ENCODE measurements around the gene PAQR5.

Gene PAQR5

DNA sequence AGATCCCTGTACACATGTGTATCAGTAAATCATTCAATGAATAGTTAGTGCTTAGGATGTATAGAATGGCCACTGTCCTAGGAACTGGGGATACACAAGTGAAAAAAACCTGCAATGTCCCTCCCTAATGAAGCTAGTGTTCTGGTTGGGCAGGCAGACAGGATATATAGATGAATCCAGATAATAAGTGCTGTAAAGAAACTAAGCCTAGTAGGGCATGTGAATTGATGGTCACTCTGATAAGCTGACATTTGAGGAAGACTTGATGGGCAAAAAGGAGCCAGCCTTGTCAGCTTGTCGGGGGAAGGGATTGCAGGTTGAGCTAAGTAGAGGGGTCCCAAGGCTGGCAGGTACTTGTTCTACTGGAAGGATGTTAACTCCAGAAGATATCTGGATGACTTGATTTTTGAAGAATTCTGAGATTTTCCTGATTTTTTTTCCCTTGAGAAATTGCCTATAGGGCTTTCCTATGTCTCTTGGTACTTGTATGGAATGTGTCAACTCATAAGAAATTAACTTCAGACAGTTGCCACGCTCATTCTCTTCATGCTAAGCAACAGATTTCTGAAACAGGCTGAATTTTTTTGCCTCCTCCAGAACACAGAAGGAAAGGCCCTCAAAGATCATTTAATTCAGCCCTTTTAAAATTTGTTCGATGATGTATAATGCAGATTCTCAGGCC is 109.1 kb downstream of the PAQR5 start:
- Histone ChIP-seq H3K27me3 (ENCODE audit: control insufficient read depth, insufficient read depth, low read length) (peaks cover 14% of the 10 kb centered on the region), H3K4me1 (ENCODE audit: control insufficient read depth, insufficient read depth, low read length) (no peaks in the 10 kb centered on the region), H3K4me3 (ENCODE audit: low read length) (no peak overlapping the region), H3K36me3 (ENCODE audit: control insufficient read depth, insufficient read depth, low read length) (no peaks in the 10 kb centered on the region), H3K9me3 (ENCODE audit: control insufficient read depth, low read length) (no peaks in the 10 kb centered on the region), H3K9ac (ENCODE audit: low read length) (no peak overlapping the region)

DNA sequence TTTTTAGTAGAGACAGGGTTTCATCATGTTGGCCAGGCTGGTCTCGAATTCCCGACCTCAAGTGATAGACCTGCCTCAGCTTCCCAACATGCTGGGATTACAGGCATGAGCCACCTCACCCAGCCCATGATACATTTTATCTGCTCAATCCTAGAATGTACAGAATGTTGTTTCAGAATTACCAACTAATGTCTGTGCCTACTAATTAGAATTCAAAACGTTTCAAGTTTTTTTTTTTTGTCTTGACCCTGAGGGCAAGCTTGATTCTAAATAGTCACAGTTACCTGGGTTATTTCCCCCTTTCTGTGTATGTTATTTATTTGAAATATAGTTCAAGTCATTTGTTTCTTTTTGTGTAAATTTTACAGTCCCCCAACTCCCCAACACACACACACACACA is 110.1 kb downstream of the PAQR5 start:
- Histone ChIP-seq H3K27me3 (ENCODE audit: control insufficient read depth, insufficient read depth, low read length) (peaks cover 14% of the 10 kb centered on the region), H3K4me3 (ENCODE audit: low read length) (no peak overlapping the region), H3K4me1 (ENCODE audit: control insufficient read depth, insufficient read depth, low read length) (no peaks in the 10 kb centered on the region), H3K9ac (ENCODE audit: low read length) (no peak overlapping the region), H3K9me3 (ENCODE audit: control insufficient read depth, low read length) (no peaks in the 10 kb centered on the region), H3K36me3 (ENCODE audit: control insufficient read depth, insufficient read depth, low read length) (no peaks in the 10 kb centered on the region)

DNA sequence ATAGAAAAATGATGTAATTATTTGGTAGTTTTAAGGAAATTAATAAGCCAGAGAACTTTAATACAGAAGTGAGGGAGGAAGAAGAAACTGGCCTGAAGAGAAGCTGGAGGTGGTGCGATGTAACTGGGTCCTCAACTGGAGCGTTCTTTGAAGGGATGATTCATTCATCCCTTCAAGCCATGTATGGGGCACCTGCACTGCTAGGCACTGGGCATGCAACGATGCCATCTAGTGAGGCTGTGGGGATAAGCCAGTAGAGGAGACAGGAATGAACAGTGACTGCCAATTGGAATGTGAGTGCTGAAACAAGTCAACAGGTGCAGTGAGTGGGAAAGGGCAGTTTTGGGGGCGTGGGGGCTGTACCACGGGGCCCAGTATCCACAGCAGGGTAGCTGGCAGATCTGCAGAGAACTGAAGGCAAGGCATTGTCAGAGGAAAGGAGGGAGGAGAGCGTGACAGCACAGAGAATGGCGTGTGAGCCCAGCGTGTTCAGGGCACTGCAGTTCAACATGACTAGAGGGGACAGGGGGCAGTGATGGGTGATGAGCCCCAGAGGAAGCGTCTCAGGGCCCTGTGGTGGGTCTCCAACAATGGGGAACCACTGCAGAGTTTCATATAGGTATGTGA is 111.6 kb downstream of the PAQR5 start:
- no peaks in the 10 kb centered on the region for H3K9me3 ChIP-seq (ENCODE audit: control insufficient read depth, low read length)
- no peak overlapping the region for H3K9ac ChIP-seq (ENCODE audit: low read length)
- no peaks in the 10 kb centered on the region for H3K4me1 ChIP-seq (ENCODE audit: control insufficient read depth, insufficient read depth, low read length)
- peaks cover 14% of the 10 kb centered on the region for H3K27me3 ChIP-seq (ENCODE audit: control insufficient read depth, insufficient read depth, low read length)
- H3K4me3 ChIP-seq (ENCODE audit: low read length) = no peak overlapping the region
- H3K36me3 ChIP-seq (ENCODE audit: control insufficient read depth, insufficient read depth, low read length) = no peaks in the 10 kb centered on the region

DNA sequence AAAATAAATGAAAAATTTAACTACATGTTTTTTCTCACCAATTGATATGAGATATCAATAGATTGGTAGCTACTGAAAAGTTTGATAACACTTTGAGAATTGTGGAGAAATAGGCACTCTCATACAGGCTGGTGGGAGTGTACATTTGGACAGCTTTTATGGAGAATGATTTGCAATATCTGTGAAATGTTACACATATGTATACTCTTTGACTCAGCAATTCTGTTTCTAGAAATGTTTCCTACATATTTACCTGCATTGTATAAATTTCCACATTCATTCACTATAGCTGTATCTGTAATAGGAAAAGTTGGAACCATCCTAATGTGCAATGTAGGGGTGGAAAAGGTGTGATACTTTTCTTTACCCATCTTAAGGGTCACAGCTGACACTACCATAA is 113.6 kb downstream of the PAQR5 start:
- H3K9ac ChIP-seq (ENCODE audit: low read length) = no peak overlapping the region
- H3K9me3 ChIP-seq (ENCODE audit: control insufficient read depth, low read length) = no peaks in the 10 kb centered on the region
- H3K4me3 ChIP-seq (ENCODE audit: low read length) = no peak overlapping the region
- no peaks in the 10 kb centered on the region for H3K4me1 ChIP-seq (ENCODE audit: control insufficient read depth, insufficient read depth, low read length)
- H3K36me3 ChIP-seq (ENCODE audit: control insufficient read depth, insufficient read depth, low read length) = no peaks in the 10 kb centered on the region
- peaks cover 14% of the 10 kb centered on the region for H3K27me3 ChIP-seq (ENCODE audit: control insufficient read depth, insufficient read depth, low read length)

DNA sequence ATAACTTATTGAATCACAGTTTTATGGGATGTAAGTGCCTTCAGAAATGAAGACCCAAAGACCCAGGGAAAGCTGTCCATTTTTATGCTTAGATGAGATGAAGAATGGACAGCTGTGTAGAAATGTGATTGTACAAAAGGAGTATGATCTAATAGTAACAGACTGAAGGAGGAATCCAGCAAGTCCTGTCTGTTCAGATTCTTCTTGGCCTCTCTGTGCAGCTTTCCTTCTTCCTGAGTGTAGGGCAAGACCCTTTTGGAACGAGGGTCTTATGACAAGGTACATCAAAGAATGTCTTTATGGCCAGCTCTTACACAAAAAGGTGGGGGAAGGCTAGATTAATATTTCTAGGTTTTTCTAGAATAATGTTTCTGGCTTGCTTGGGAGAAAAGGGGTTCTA is 114.0 kb downstream of the PAQR5 start:
- Histone ChIP-seq H3K9me3 (ENCODE audit: control insufficient read depth, low read length) (no peaks in the 10 kb centered on the region), H3K4me3 (ENCODE audit: low read length) (no peak overlapping the region), H3K9ac (ENCODE audit: low read length) (no peak overlapping the region), H3K27me3 (ENCODE audit: control insufficient read depth, insufficient read depth, low read length) (peaks cover 14% of the 10 kb centered on the region), H3K4me1 (ENCODE audit: control insufficient read depth, insufficient read depth, low read length) (no peaks in the 10 kb centered on the region), H3K36me3 (ENCODE audit: control insufficient read depth, insufficient read depth, low read length) (no peaks in the 10 kb centered on the region)

DNA sequence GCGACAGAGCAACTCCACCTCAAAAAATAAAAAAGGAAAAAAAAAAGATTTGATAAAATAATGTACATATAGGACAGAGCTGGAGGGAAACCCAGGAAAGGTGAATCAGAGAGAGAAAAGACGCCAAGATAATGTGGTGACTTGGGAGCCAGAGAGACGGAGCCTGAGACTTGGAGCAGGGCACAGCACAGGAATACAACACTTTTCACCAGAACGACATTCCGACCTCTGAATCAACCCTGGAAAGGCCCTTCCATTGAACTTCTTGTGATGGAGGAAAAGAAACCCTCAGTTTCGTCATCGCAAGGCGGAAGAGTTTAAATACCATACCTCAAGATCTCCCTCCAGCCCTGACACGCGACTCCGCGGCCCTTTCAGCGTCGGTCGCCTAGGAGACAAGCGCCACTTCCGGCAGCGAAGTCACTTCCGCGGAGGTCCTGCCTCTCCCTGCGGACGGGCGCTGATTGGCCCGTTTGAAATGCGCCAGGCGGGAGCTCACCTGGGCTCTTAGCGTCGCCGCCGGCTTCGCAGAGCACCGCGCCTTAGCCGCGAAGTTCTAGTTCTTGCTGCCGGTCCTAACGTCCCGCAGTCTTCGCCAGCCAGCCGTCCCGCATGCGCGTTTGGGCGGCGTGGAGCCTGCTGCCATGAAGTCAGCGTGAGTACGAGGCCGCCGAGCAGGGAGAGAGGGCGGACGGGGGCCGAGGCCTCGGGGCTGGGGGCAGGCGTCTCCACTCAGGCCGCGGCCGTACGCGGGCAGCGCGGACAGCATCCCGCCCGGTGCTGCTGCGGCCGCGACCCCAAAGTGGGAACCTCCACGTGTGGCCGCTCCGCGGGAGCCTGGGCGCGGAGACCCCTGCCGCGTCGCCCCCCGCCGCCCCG is 115.3 kb downstream of the PAQR5 start, which contains the start of gene KIF23:
KIF23 (plus strand) TSS at position 528 of the 879 bp plus-strand sequence; CDS start at position 645, 117 bp downstream.
- no peaks in the 10 kb centered on the region for H3K9me3 ChIP-seq (ENCODE audit: control insufficient read depth, low read length)
- H3K4me3 ChIP-seq (ENCODE audit: low read length) = peak within 1 kb of the TSS; percentile 55
- no peaks in the 10 kb centered on the region for H3K4me1 ChIP-seq (ENCODE audit: control insufficient read depth, insufficient read depth, low read length)
- no peaks in the 10 kb centered on the region for H3K36me3 ChIP-seq (ENCODE audit: control insufficient read depth, insufficient read depth, low read length)
- H3K9ac ChIP-seq (ENCODE audit: low read length) = peak within 1 kb of the TSS; percentile 60
- H3K27me3 ChIP-seq (ENCODE audit: control insufficient read depth, insufficient read depth, low read length) = peaks cover 14% of the 10 kb centered on the region

DNA sequence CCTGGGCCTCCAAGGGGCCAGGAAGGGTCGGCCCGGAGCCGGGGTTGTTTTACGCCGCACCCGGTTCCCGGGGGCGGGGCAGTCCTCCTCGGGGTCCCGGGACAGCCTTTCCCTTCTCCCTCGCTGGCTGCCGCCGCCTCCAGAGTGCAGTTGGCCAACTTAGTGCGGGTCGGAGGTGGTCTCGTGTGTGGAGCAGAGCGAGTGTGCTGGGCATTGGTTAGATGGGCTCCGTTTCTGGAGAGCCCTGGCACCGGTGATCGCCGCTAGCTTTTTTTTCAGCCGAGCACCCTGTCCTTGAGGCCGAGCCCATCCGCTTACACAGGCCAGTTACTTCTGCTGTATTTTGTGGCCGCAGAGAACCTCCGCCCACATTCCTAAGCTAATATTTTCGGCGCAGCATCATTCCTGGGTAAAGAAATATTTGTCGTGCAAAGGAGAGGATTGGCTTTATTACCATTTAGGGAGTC is 116.0 kb downstream of the PAQR5 start:
- Histone ChIP-seq H3K9me3 (ENCODE audit: control insufficient read depth, low read length) (no peaks in the 10 kb centered on the region), H3K4me3 (ENCODE audit: low read length) (peak overlapping the region; percentile 25), H3K4me1 (ENCODE audit: control insufficient read depth, insufficient read depth, low read length) (no peaks in the 10 kb centered on the region), H3K27me3 (ENCODE audit: control insufficient read depth, insufficient read depth, low read length) (peaks cover 14% of the 10 kb centered on the region), H3K9ac (ENCODE audit: low read length) (peak overlapping the region; percentile 60), H3K36me3 (ENCODE audit: control insufficient read depth, insufficient read depth, low read length) (no peaks in the 10 kb centered on the region)

DNA sequence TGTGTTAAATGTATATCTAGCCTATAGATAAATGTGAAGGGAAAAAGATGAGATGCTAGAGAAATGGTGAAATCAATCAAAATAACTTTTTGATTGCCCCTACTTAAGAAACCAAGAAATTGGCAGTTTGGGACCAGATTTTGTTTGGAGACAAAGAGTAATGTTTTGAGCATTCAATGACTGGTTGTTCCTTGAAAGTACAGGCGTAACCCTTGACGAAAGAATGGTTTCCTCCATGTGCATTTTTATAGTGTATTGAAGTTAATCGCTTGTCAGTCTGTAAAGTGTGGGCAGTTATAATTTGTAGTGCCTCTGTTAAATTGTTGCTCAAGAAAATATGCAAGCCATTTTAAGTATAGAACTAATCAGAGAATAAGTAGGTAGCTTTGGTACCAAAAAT is 116.7 kb downstream of the PAQR5 start:
- H3K4me1 ChIP-seq (ENCODE audit: control insufficient read depth, insufficient read depth, low read length) = no peaks in the 10 kb centered on the region
- no peak overlapping the region for H3K9ac ChIP-seq (ENCODE audit: low read length)
- no peaks in the 10 kb centered on the region for H3K36me3 ChIP-seq (ENCODE audit: control insufficient read depth, insufficient read depth, low read length)
- no peaks in the 10 kb centered on the region for H3K9me3 ChIP-seq (ENCODE audit: control insufficient read depth, low read length)
- peaks cover 13% of the 10 kb centered on the region for H3K27me3 ChIP-seq (ENCODE audit: control insufficient read depth, insufficient read depth, low read length)
- no peak overlapping the region for H3K4me3 ChIP-seq (ENCODE audit: low read length)

DNA sequence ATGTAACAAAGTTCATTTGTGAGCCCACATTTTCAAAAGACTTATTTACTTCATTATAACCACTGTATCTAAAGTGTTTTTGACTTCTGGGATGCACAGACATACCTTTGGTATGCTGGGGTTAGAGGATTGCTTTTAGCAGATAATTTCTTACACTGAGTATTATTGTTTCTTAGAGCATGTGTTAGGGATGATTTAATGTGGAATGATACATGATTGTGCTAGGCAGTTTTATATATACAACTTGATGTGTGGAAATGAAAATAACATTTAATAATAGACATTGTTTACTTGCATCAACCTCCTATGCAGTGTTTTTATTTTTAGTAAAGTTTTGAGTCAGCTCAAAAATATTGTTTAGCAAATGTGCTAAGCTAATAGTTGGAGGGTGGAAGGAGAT is 118.9 kb downstream of the PAQR5 start:
- H3K27me3 ChIP-seq (ENCODE audit: control insufficient read depth, insufficient read depth, low read length) = peaks cover 16% of the 10 kb centered on the region
- no peak overlapping the region for H3K9ac ChIP-seq (ENCODE audit: low read length)
- no peaks in the 10 kb centered on the region for H3K4me1 ChIP-seq (ENCODE audit: control insufficient read depth, insufficient read depth, low read length)
- no peaks in the 10 kb centered on the region for H3K9me3 ChIP-seq (ENCODE audit: control insufficient read depth, low read length)
- no peaks in the 10 kb centered on the region for H3K36me3 ChIP-seq (ENCODE audit: control insufficient read depth, insufficient read depth, low read length)
- no peak overlapping the region for H3K4me3 ChIP-seq (ENCODE audit: low read length)

DNA sequence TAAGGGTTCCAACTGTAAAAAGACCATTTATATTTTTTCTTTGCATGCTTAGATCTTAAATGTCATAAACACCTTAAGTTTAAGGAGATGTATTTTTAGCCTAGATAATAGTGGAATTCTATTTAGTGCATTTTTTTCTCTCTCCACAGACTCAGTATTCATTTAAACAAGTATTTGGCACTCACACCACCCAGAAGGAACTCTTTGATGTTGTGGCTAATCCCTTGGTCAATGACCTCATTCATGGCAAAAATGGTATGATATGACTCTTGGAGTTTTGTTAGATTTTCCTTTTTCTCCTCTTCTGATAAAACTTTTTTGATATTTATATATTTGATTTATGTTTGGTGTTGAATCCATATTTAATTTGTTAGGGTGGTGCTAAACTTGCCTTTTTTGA is 122.8 kb downstream of the PAQR5 start:
- Histone ChIP-seq H3K4me3 (ENCODE audit: low read length) (no peak overlapping the region), H3K36me3 (ENCODE audit: control insufficient read depth, insufficient read depth, low read length) (no peaks in the 10 kb centered on the region), H3K27me3 (ENCODE audit: control insufficient read depth, insufficient read depth, low read length) (peaks cover 23% of the 10 kb centered on the region), H3K9ac (ENCODE audit: low read length) (no peak overlapping the region), H3K4me1 (ENCODE audit: control insufficient read depth, insufficient read depth, low read length) (peaks cover 4% of the 10 kb centered on the region), H3K9me3 (ENCODE audit: control insufficient read depth, low read length) (no peaks in the 10 kb centered on the region)

DNA sequence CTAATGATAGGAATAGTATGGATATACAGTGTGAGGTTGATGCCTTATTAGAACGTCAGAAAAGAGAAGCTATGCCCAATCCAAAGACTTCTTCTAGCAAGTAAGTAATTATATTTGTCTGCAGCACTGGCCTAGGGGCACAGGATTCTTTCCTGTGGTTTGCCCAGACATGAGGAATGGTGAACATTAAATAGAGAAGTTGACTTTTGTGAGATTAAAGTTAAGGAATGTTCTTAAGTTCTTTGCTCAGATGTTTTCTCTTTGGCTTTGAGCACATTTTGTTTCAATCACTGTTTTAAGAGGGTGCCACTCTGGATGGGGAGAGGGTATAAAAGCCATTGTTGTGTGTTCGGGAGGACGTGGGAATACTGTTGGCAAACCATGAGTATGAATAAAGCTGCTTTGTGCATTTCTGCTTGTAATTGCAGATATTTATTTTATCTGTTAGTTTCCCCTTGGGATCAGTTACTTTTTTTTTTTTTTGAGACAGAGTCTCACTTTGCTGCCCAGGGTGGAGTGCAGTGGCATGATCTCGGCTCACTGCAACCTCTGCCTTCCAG is 123.7 kb downstream of the PAQR5 start:
- Histone ChIP-seq H3K4me3 (ENCODE audit: low read length) (no peak overlapping the region), H3K36me3 (ENCODE audit: control insufficient read depth, insufficient read depth, low read length) (no peaks in the 10 kb centered on the region), H3K27me3 (ENCODE audit: control insufficient read depth, insufficient read depth, low read length) (peaks cover 24% of the 10 kb centered on the region), H3K4me1 (ENCODE audit: control insufficient read depth, insufficient read depth, low read length) (peaks cover 4% of the 10 kb centered on the region), H3K9me3 (ENCODE audit: control insufficient read depth, low read length) (no peaks in the 10 kb centered on the region), H3K9ac (ENCODE audit: low read length) (no peak overlapping the region)

DNA sequence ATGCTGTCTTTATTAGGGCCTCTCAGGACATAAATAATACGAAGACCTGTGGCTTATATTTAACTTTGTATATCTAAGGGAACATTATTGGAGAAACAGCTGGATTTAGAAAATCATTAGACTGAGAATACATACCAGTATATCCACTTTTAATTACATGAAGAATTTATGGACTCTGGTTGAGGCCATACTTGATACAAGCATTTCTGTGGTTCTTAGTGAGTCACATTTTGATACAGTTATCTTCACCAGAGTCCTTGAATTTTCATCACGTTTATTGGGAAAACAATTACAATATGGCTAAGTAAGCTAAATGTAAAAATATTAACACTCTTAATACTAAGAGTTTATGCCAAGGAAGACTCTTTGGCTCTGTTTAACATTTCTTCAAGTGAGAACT is 125.3 kb downstream of the PAQR5 start:
- Histone ChIP-seq H3K27me3 (ENCODE audit: control insufficient read depth, insufficient read depth, low read length) (peaks cover 24% of the 10 kb centered on the region), H3K9me3 (ENCODE audit: control insufficient read depth, low read length) (no peaks in the 10 kb centered on the region), H3K4me3 (ENCODE audit: low read length) (no peak overlapping the region), H3K9ac (ENCODE audit: low read length) (no peak overlapping the region), H3K36me3 (ENCODE audit: control insufficient read depth, insufficient read depth, low read length) (no peaks in the 10 kb centered on the region), H3K4me1 (ENCODE audit: control insufficient read depth, insufficient read depth, low read length) (peaks cover 4% of the 10 kb centered on the region)

Data from mucosa of stomach (tissue), 1 donor.